ENCODE data around the gene IL6ST.
"Not testable (repeated sequence)": the region's sequence is repeated elsewhere in the genome, so short reads cannot be mapped to it uniquely, and the experiment has no call there.

IL6ST gene

GRCh38 chr5:56006094-56006493 is 11.3 kb upstream of the IL6ST start:
- DNase-seq (ENCODE audit: low read depth in 2 of 3, low spot score in 1 of 3), result no peak

GRCh38 chr5:56004874-56005273 is 10.1 kb upstream of the IL6ST start:
- DNase-seq (ENCODE audit: low read depth in 2 of 3, low spot score in 1 of 3), result no peak

GRCh38 chr5:56003679-56004078 is 8.9 kb upstream of the IL6ST start:
- no peak for DNase-seq (ENCODE audit: low read depth in 2 of 3, low spot score in 1 of 3)

- DNase-seq (ENCODE audit: low read depth in 2 of 3, low spot score in 1 of 3), result no peak
These were observed 8.4 kb upstream of the IL6ST start for GRCh38 chr5:56003179-56003578.

GRCh38 chr5:56002303-56002702 is 7.5 kb upstream of the IL6ST start:
- no peak for DNase-seq (ENCODE audit: low read depth in 2 of 3, low spot score in 1 of 3)

- not testable (repeated sequence) for DNase-seq (ENCODE audit: low read depth in 2 of 3, low spot score in 1 of 3)
These were observed 5.5 kb upstream of the IL6ST start for GRCh38 chr5:56000221-56000620.

GRCh38 chr5:55998966-55999365 is 4.2 kb upstream of the IL6ST start:
- DNase-seq (ENCODE audit: low read depth in 2 of 3, low spot score in 1 of 3), result no peak

- DNase-seq (ENCODE audit: low read depth in 2 of 3, low spot score in 1 of 3), result no peak
These were observed 3.1 kb upstream of the IL6ST start for GRCh38 chr5:55997742-55998351.

- DNase-seq (ENCODE audit: low read depth in 2 of 3, low spot score in 1 of 3), result peak; percentile 93 to 97 (median 97)
These were observed 493 bp upstream of the IL6ST start for GRCh38 chr5:55994998-55995914.

GRCh38 chr5:55993731-55994494 is 850 bp downstream of the IL6ST start:
- DNase-seq (ENCODE audit: low read depth in 2 of 3, low spot score in 1 of 3), result no peak

- no peak for DNase-seq (ENCODE audit: low read depth in 2 of 3, low spot score in 1 of 3)
These were observed 1.8 kb downstream of the IL6ST start for GRCh38 chr5:55993013-55993412.

GRCh38 chr5:55991768-55992486 is 2.8 kb downstream of the IL6ST start:
- DNase-seq (ENCODE audit: low read depth in 2 of 3, low spot score in 1 of 3), result no peak

GRCh38 chr5:55990895-55991294 is 3.9 kb downstream of the IL6ST start:
- DNase-seq (ENCODE audit: low read depth in 2 of 3, low spot score in 1 of 3), result not testable (repeated sequence)

GRCh38 chr5:55989860-55990259 is 4.9 kb downstream of the IL6ST start:
- no peak for DNase-seq (ENCODE audit: low read depth in 2 of 3, low spot score in 1 of 3)

GRCh38 chr5:55988979-55989638 is 5.7 kb downstream of the IL6ST start:
- no peak for DNase-seq (ENCODE audit: low read depth in 2 of 3, low spot score in 1 of 3)

- not testable (repeated sequence) for DNase-seq (ENCODE audit: low read depth in 2 of 3, low spot score in 1 of 3)
These were observed 6.3 kb downstream of the IL6ST start for GRCh38 chr5:55988428-55988827.

GRCh38 chr5:55986931-55987330 is 7.8 kb downstream of the IL6ST start:
- no peak for DNase-seq (ENCODE audit: low read depth in 2 of 3, low spot score in 1 of 3)

GRCh38 chr5:55985181-55985580 is 9.6 kb downstream of the IL6ST start:
- no peak for DNase-seq (ENCODE audit: low read depth in 2 of 3, low spot score in 1 of 3)

GRCh38 chr5:55983986-55984385 is 10.8 kb downstream of the IL6ST start:
- DNase-seq (ENCODE audit: low read depth in 2 of 3, low spot score in 1 of 3), result no peak

GRCh38 chr5:55982957-55983381 is 11.8 kb downstream of the IL6ST start:
- no peak for DNase-seq (ENCODE audit: low read depth in 2 of 3, low spot score in 1 of 3)

GRCh38 chr5:55973296-55973695 is 21.5 kb downstream of the IL6ST start:
- no peak for DNase-seq (ENCODE audit: low read depth in 2 of 3, low spot score in 1 of 3)

Measured in stimulated activated CD4-positive, alpha-beta T cell treated with anti-CD3 and anti-CD28 coated beads, Interleukin-12 subunit alpha, Interleukin-12 subunit beta, amount 100 ng/mL, for 48 hours (primary cell).